Nephron progenitor cell (in vitro differentiated cells): ENCODE measurements around the gene WDFY3.

ENCODE experiments used
- DNase-seq: peaks from one replicate; pipeline ENCODE4 v3.0.0; 2021
- H3K27ac Mint-ChIP-seq: 2 replicates; pipeline ENCODE4 v1.8.0; 2021; ENCODE audit warnings: mild to moderate bottlenecking, moderate library complexity, mixed read lengths
- H3K27me3 Mint-ChIP-seq: 2 replicates; pipeline ENCODE4 v1.8.0; 2021; ENCODE audit warnings: mild to moderate bottlenecking, low read depth, mixed read lengths; ENCODE audit not compliant: poor library complexity
- H3K36me3 Mint-ChIP-seq: 2 replicates; pipeline ENCODE4 v1.8.0; 2021; ENCODE audit warnings: low read depth, mixed read lengths
- H3K4me1 Mint-ChIP-seq: 2 replicates; pipeline ENCODE4 v1.8.0; 2021; ENCODE audit warnings: mixed read lengths
- H3K4me3 Mint-ChIP-seq: 2 replicates; pipeline ENCODE4 v1.8.0; 2021; ENCODE audit warnings: mild to moderate bottlenecking, moderate library complexity, mixed read lengths
- H3K9me3 Mint-ChIP-seq: 2 replicates; pipeline ENCODE4 v1.8.0; 2021; ENCODE audit warnings: mild to moderate bottlenecking, moderate library complexity, mixed read lengths
- CTCF ChIP-seq: fragments of 200-600 bp; sonication (generic); IDR thresholded peaks from 2 replicates; pipeline ENCODE4 v1.5.0; 2021; ENCODE audit warnings: antibody characterized with exemption

The WDFY3 gene

GRCh38 chr4:84875636-84876371 is 90.7 kb downstream of the WDFY3 start:
- TF ChIP-seq CTCF: no peak
- no peak overlapping the region for H3K27ac Mint-ChIP-seq
- H3K4me3 Mint-ChIP-seq: no peak overlapping the region
- peaks cover 59% of the 10 kb centered on the region for H3K36me3 Mint-ChIP-seq
- H3K4me1 Mint-ChIP-seq: no peaks in the 10 kb centered on the region
- DNase-seq: no peak
- no peaks in the 10 kb centered on the region for H3K9me3 Mint-ChIP-seq
- no peaks in the 10 kb centered on the region for H3K27me3 Mint-ChIP-seq

DNA sequence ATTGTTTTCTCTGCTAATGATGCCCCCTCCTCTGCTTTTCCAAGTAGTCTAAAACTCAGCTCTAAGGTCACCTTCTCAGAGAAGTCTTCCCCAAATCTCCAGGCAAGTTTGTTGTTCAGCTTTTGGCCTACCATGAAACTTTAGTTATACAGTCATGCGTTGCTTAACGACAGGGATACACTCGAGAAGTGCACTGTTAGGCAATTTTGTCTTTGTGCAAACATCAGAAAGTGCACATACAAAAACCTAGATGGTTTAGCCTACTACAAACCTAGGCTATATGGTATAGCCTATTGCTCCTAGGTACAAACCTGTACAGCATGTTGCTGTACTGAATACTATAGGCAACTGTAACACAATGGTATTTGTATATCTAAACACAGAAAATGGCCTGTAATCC is 91.9 kb downstream of the WDFY3 start:
- Mint-ChIP-seq H3K36me3 (peaks cover 62% of the 10 kb centered on the region), H3K27me3 (no peaks in the 10 kb centered on the region), H3K4me3 (no peak overlapping the region), H3K27ac (no peak overlapping the region), H3K4me1 (peaks cover 5% of the 10 kb centered on the region), H3K9me3 (no peaks in the 10 kb centered on the region)
- no peak for DNase-seq
- TF ChIP-seq CTCF: no peak

DNA sequence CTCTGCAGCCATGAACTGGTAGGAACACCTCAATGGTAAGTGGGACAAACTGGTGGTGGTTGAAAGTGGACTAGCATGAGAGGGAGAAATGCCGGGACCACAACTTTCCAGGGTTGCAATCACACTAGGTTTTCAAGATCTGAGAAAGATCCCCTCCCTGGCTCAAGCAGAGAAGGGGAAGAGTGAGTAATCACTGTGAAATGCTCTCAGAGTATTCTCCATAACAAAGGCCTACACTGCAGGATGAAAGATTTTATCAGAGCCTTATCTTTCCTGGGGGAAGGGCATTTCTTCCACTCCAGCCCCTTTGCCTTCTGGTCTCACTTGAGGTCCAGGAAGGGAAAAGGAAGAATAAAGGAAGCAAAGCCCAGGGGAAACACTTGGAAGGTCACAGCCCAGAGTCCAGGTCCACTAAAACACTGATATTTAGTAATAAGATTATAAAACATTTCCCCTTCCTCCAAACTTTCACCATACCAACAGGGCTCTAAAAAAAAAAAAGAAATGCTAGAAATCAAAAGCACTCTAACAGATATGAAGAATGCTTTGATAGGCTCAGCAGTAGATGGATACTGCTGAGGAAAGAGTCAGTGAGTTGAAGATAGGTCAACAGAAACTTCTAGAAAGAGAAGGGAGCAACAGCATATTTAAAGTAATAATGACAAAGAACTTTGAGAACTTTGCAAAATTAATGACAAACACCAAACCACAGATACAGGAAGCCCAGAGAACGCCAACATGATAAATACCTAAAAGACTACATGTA is 95.9 kb downstream of the WDFY3 start:
- H3K4me3 Mint-ChIP-seq: no peak overlapping the region
- peaks cover 51% of the 10 kb centered on the region for H3K36me3 Mint-ChIP-seq
- DNase-seq: no peak
- peak overlapping the region; percentile 52 for H3K27ac Mint-ChIP-seq
- no peaks in the 10 kb centered on the region for H3K9me3 Mint-ChIP-seq
- no peaks in the 10 kb centered on the region for H3K27me3 Mint-ChIP-seq
- TF ChIP-seq CTCF: no peak
- peaks cover 16% of the 10 kb centered on the region for H3K4me1 Mint-ChIP-seq

DNA sequence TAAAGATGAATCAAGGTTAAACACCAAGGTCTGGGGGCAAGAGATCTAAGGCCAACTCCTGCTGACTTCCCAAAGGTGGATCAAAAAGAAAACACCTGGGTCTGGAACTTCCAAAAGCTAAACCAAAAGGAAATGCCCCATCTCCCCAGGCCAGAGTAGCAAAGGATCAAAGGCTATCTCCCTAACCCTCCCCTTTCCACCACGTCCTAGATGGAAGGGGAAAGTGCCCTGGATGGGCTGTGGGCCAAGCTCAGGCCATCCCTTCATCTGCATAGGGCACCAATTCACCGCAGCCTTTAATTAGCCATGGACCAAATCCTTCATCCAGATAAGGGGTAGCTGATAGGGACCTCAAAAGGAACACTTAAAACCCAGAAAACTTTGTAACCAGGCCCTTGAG is 100.2 kb downstream of the WDFY3 start:
- H3K36me3 Mint-ChIP-seq: peaks cover 38% of the 10 kb centered on the region
- H3K4me1 Mint-ChIP-seq: peaks cover 16% of the 10 kb centered on the region
- DNase-seq: no peak

GRCh38 chr4:84865600-84865999 is 100.9 kb downstream of the WDFY3 start:
- Mint-ChIP-seq H3K27ac (no peak overlapping the region), H3K36me3 (peaks cover 32% of the 10 kb centered on the region), H3K4me1 (peaks cover 16% of the 10 kb centered on the region), H3K27me3 (no peaks in the 10 kb centered on the region), H3K4me3 (no peak overlapping the region), H3K9me3 (no peaks in the 10 kb centered on the region)
- no peak for TF ChIP-seq CTCF
- no peak for DNase-seq

More for the DNA sequence above, 100.2 kb downstream of the WDFY3 start:
- Mint-ChIP-seq H3K9me3 (no peaks in the 10 kb centered on the region), H3K27me3 (no peaks in the 10 kb centered on the region), H3K4me3 (no peak overlapping the region), H3K27ac (no peak overlapping the region)
- no peak for TF ChIP-seq CTCF
